D721Med (cell line): ENCODE results near the gene ZMIZ1.
"Not testable (repeated sequence)": the region's sequence is repeated elsewhere in the genome, so short reads cannot be mapped to it uniquely, and the experiment has no call there.

Source experiments
- DNase-seq: peaks from one replicate; pipeline ENCODE4 v3.0.0; 2011; ENCODE audit warnings: low spot score; ENCODE audit not compliant: insufficient read length
- FAIRE-seq: peaks from 2 replicates; lab custom pipeline; 2011; peaks lifted over from hg19 to GRCh38; lab: Jason Lieb, UNC
- TF ChIP-seq, protein P1 (sequence below): IDR thresholded peaks from 2 replicates; pipeline ENCODE4 v1.5.1; 2012; ENCODE audit warnings: mild to moderate bottlenecking, control low read depth; ENCODE audit not compliant: insufficient read depth; ENCODE audit errors: missing control alignments

Gene ZMIZ1

DNA sequence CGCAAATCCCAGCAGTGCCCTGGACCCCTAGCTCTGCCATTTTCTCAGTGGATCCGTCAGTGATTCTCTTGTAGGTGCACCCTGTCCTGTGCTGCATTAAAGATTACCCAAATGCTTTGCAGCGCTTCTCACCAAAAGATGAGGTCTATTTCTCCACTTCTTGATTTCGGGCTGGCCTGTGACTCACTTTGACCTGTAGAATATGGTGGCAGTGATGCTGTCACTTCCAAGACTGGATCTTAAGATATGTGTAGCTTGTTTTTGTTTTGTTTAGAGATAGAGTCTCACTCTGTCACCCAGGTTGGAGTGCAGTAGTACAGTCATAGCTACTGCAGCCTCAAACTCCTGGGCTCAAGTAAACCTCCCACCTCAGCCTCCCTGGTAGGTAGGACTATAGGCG is 37.0 kb upstream of the ZMIZ1 start:
- FAIRE-seq, result no peak
- TF ChIP-seq, protein P1, sequence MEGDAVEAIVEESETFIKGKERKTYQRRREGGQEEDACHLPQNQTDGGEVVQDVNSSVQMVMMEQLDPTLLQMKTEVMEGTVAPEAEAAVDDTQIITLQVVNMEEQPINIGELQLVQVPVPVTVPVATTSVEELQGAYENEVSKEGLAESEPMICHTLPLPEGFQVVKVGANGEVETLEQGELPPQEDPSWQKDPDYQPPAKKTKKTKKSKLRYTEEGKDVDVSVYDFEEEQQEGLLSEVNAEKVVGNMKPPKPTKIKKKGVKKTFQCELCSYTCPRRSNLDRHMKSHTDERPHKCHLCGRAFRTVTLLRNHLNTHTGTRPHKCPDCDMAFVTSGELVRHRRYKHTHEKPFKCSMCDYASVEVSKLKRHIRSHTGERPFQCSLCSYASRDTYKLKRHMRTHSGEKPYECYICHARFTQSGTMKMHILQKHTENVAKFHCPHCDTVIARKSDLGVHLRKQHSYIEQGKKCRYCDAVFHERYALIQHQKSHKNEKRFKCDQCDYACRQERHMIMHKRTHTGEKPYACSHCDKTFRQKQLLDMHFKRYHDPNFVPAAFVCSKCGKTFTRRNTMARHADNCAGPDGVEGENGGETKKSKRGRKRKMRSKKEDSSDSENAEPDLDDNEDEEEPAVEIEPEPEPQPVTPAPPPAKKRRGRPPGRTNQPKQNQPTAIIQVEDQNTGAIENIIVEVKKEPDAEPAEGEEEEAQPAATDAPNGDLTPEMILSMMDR, result no peak
- DNase-seq, result no peak

DNA sequence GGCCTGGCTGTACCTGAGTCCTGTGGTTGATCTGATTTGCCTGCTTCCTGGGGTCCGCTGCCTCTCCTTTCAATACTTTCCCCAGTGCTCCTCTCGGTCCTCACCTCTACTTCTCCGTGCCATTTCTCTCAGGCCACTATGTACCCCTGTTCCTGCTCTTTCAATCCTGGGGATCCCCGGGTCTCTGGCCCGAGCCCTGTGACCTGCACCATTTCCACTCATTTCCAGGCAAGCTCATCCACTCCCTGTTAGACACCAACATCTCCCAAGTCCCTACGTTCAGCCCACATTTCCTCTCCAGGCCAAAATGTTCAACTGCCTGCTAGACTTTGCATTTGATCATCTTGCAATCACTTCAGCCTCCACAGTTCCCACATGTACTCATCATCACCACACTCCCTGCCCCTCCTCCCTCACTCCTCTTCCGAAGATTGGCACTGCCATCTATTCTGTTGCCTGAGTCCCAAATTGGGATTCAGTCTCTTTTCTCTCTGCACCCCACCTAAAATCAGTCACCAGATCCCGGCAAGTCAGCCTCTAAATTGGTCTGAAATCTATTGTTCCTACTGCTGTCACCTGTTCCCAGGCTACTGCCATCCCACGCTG is 34.4 kb upstream of the ZMIZ1 start:
- no peak for FAIRE-seq
- TF ChIP-seq, protein P1, result no peak
- DNase-seq, result no peak

DNA sequence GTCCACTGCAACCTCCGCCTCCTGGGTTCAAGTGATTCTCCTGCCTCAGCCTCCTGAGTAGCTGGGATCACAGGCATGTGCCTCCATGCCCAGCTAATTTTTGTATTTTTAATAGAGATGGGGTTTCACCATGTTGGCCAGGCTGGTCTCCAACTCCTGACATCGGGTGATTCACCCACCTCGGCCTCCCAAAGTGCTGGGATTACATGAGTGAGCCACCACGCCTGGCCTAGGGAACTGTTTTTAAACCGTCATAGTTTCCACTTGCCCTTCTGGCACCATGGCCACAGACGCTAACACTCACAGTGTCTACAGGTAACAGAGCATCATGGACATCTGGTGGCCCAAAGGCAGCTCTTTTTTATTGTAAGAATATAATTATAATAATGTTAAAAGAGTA is 32.4 kb upstream of the ZMIZ1 start:
- FAIRE-seq, DNase-seq: not testable (repeated sequence)

DNA sequence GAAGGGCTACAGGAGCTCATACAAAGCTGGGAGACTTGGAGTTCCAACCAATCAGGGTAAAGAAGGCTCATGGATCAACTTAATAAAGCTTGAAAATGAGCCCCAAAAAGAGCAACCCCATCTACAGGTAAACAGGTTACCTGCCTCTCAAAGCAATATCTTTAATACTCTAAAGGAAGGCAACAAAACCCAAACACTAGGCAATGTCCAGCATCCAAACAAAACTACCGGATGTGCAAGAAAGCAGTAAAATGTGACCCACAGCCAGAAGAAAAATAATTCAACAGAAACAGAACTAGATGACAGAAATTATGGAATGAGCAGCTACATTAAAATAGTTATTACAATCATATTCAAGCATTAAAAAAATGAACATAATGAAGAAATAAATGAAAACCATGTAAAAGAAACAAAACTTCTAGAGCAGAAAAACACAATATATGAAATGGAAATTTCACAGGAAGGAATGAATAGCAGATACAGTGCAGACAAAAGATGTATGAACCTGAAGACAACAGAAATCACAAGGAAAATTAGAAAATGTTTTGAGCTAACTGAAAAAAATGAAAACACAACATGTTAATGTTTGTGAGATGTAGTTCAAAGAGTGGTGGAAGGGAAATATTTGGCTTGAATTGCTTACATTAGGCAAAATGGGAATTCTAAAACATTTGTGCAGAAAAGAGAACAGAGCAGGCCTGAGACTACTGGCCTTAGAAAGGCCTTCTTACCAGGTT is 30.5 kb upstream of the ZMIZ1 start:
- FAIRE-seq, result no peak
- no peak for DNase-seq
- TF ChIP-seq, protein P1, result no peak

DNA sequence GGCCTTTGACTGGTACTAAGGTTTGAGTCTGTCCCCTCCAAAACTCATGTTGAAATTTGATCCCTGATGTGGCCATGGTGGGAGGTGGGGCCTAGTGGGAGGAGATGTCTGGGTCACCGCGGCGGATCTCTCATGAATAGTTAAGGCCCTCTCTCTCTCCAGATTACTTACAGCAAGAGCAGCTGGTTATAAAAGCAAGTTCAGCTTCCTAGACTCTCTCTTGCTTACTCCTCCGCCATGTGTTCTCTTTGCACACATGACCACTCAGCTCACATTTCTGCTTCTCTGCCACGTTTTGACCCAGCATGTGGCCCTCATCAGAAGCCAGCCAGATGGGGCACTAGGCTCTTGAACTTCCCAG is 29.9 kb upstream of the ZMIZ1 start:
- FAIRE-seq (no peak), DNase-seq (no peak)
- TF ChIP-seq, protein P1, result no peak

DNA sequence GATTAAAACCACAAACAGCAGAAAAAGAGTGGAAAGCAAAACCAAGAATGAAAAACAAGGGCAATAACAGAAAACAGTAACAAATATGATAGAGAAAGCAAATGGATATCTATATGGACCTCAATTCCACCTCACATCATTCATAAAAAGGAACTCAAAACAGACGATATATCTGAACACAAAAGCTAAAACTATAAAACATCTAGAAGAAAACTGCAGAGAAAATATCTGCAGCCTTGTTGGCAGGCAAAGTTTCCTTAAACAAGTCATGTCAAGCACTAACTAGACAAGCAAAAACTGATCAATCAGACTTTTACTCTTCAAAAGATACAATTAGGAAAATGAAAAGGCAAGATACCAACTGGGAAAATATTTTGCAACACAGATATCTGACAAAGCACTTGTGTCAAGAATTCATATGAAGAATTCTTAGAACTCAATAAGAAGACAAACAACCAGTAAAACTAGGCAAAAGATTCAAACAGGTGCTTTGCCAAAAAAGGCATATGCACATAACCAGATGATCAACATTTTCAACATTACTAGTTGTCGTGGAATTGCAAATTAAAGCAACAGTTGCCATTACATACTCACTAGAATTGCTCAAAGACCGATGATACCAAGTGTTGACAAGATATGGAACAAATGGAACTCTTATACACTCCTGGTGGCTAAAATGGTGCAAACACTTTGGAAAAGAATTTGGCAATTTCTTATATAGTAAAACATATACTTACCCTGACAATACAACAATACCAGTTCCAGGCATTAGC is 25.9 kb upstream of the ZMIZ1 start:
- DNase-seq (no peak), FAIRE-seq (peak; percentile 11)
- TF ChIP-seq, protein P1, result no peak

DNA sequence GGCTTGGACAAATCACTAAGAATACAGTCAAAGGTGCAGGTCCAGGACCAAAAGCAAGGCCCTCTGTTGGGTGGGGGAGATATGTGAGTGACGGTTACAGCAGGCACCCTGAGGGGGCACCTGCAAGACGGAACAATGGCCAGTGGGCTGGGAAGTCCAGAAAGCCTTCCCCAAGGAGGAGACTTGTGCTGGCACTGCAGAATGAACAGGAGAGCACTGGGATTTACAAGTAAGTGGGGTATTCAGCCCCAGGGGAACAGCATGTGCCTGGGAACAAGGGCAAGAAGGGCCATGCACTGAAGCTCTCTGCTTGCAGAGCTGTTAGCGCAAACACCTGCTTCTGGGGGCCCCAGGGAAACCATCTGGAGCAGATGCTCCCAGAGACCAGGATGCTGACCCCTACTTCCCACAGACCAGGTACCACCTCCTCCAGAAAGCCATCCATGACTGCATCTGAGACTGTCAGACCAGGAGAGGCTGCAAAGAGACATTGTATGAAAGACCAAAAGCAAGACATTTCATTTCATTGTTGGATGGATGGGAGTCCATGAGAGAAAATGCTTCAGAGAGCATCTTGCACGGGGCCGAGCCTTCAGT is 24.6 kb upstream of the ZMIZ1 start:
- TF ChIP-seq, protein P1, result no peak
- no peak for FAIRE-seq
- no peak for DNase-seq
